Omental fat pad (tissue), 4 donors: ENCODE data around the gene PPP1R7. TPM values are rescaled to one million over a fixed set of nuclear protein-coding genes. Genes with fewer than 3 reads are reported as not detected.

Experiments
- ATAC-seq: fragments of 150-250 bp; one replicate; pipeline ENCODE4 v1.9.1; 2016; ENCODE audit warnings: mild to moderate bottlenecking, moderate library complexity; ENCODE audit not compliant: low FRiP score
- DNase-seq: peaks from one replicate; pipeline ENCODE4 v3.0.0-alpha.2; 2019; ENCODE audit warnings: low spot score
- total RNA-seq, 4 donors: library from RNA; depleted of rRNA; stranded (reverse); fragments of >200 nt; gene quantifications; one replicate each; pipeline ENCODE4 v1.1.0, GENCODE V29; 2016
- TF ChIP-seq, protein P1 (sequence below), 3 donors: fragments of 450-650 bp; IDR thresholded peaks; one replicate each; pipeline ENCODE4 v1.5.1; 2016 to 2017; ENCODE audit warnings: antibody characterized with exemption in 3 of 3, mild to moderate bottlenecking in 3 of 3, moderate library complexity in 2 of 3

PPP1R7 gene
- total RNA-seq, 4 donors from 2014 or later, result 33.4 to 41.8 (median 35.4) TPM

DNA sequence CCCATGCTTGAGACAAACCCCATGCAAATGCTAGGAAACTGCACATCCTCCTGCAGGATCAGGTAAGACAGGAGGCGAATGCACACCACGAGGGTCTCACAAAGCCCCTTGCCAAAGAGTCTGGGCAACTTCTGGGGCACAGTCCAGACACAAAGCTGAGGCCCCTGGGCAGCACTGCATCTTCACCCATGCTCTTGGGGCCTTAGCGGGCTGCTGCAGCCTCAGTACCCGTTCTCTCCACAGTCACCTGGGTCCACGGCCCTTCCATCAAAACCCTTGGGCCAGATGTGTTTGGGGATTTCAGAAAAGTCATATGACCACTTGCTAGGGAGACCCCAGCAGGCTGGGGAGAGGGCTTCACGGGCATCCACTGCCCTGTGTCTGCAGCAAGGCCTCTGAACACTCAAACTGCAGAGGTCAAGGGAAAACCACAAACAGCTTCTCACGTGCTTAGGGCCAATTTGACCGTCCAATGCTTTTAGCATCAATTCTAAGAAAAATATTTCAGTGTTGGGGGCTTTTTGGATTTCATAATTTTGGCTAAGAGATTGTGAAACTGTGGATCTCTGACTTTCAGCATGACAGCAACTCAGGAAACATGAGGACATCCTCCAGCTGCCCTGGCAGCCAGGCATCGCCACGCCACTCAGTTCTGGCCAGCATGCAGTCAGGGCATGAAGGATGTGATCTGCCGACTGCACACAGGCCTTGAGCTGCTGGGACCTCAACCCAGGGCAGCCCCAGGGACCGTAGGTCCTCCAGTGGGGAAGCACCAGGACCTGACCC, 21.0 kb upstream of the PPP1R7 start:
- TF ChIP-seq, protein P1, sequence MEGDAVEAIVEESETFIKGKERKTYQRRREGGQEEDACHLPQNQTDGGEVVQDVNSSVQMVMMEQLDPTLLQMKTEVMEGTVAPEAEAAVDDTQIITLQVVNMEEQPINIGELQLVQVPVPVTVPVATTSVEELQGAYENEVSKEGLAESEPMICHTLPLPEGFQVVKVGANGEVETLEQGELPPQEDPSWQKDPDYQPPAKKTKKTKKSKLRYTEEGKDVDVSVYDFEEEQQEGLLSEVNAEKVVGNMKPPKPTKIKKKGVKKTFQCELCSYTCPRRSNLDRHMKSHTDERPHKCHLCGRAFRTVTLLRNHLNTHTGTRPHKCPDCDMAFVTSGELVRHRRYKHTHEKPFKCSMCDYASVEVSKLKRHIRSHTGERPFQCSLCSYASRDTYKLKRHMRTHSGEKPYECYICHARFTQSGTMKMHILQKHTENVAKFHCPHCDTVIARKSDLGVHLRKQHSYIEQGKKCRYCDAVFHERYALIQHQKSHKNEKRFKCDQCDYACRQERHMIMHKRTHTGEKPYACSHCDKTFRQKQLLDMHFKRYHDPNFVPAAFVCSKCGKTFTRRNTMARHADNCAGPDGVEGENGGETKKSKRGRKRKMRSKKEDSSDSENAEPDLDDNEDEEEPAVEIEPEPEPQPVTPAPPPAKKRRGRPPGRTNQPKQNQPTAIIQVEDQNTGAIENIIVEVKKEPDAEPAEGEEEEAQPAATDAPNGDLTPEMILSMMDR (IDR thresholded peaks at IDR 0.05), result no peak
- no peak for ATAC-seq
- DNase-seq, result no peak

DNA sequence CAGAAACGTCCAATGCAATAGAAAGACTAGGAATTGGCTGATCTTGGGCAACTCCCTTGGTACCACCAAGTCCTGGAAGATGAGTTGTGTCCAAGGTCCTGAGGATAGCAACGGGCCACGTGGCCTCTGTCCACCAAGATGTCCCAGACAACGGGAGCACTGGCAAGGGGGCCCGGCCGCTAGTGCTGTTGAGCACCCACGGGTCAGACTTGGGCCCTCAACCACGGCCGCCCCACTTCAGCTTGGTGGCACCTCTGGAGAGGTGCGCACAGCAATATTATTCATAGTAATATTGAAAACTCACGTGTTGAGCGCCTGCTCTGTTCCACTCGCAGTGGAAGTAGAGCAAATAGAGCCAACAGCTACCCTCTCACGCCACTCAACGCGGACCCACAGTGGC, 20.0 kb upstream of the PPP1R7 start:
- DNase-seq (no peak), ATAC-seq (no peak)
- TF ChIP-seq, protein P1 (IDR thresholded peaks at IDR 0.05), result no peak

- TF ChIP-seq, protein P1 (IDR thresholded peaks at IDR 0.05), result no peak
- ATAC-seq, result no peak
- DNase-seq, result no peak
These were observed 18.7 kb upstream of the PPP1R7 start for GRCh38 chr2:241131531-241131930.

DNA sequence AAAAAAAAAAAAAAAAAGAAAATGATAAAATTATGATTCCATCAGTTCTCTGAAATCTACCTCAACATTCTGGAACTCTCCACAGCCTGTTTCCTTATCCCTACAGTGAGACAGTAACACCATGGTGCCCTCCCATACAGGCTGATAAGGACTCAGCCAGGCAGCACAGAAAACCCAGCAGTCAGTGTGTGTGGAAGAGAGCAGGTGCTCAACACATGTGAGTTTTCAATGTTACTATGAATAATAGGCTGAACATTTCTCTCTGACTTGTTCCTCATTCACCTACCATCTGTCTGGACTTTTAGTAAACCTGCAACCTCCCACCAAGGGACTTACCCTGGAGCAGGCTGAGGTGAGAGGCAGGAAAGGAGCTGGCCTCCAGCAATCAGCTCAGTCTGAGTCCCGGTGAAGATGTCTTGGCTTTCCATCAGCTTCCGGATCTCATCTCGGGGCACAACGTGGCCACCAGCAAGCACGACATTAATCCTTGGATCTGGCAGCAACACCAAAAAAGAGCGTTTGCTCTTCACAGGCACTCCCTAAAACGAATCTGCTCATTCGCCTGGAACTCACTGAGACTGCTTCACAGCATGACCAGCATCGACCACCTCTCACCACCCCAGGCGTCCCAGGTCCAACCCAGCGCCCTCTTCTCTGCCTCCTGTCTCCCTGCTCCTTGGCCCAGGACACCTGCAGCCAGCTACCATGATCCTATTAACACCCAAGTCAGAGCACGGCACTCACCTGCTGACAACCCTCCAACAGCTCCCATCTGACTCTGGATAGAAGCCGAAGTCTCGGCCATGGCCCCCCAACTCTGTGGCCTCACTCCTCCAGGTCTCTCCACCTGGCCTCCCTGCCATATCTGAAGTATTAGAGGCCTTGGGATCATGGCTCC, 17.5 kb upstream of the PPP1R7 start:
- ATAC-seq (no peak), DNase-seq (no peak)
- TF ChIP-seq, protein P1 (IDR thresholded peaks at IDR 0.05), result no peak

GRCh38 chr2:241133436-241133820, 16.8 kb upstream of the PPP1R7 start:
- ATAC-seq (no peak), DNase-seq (no peak)
- TF ChIP-seq, protein P1 (IDR thresholded peaks at IDR 0.05), result no peak

DNA sequence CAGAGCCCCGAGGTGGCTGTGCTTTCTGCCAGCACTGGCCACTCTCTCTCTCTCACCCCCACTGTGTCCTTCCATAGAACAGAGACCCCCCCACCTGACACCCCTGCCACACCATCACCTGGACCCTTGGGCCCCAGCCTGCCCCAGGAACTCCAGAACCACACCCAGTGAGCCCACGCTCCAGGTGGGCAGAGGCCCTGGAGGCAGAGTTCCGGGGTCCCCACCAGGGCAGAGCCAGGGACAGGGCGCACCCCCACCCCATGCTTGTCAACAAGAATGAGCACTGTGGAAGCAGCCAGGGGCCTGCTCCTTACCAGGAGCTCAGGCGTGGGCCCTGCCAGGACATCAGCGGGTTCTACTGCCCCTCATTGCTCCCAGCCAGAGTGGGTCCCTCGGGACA, 15.6 kb upstream of the PPP1R7 start:
- ATAC-seq, result no peak
- TF ChIP-seq, protein P1 (IDR thresholded peaks at IDR 0.05), result no peak
- DNase-seq, result no peak
